Ectodermal cell (in vitro differentiated cells): ENCODE data around the gene CATSPERD. TPM values are rescaled to one million over a fixed set of nuclear protein-coding genes. Genes with fewer than 3 reads are reported as not detected.
A peak's percentile ranks its signal among the peaks of the same experiment; 100 is the strongest.

Source experiments
- H3K27ac ChIP-seq: 2 replicates; pipeline ENCODE4 v1.7.0; 2013; ENCODE audit warnings: mild to moderate bottlenecking, low read depth, low read length; ENCODE audit not compliant: insufficient read depth, poor library complexity, severe bottlenecking
- H3K27me3 ChIP-seq: 2 replicates; pipeline ENCODE4 v1.7.0; 2013; ENCODE audit warnings: mild to moderate bottlenecking, low read length; ENCODE audit not compliant: insufficient read depth, control insufficient read depth, poor library complexity, severe bottlenecking
- H3K36me3 ChIP-seq: one replicate; pipeline ENCODE4 v1.7.0; 2013; ENCODE audit warnings: low read length; ENCODE audit not compliant: control insufficient read depth, insufficient read depth
- H3K4me1 ChIP-seq: one replicate; pipeline ENCODE4 v1.7.0; 2013; ENCODE audit warnings: low read length; ENCODE audit not compliant: control insufficient read depth, insufficient read depth
- H3K4me3 ChIP-seq: 2 replicates; pipeline ENCODE4 v1.7.0; 2013; ENCODE audit warnings: low read depth, low read length, control low read depth; ENCODE audit not compliant: insufficient read depth
- H3K9me3 ChIP-seq: 2 replicates; pipeline ENCODE4 v1.7.0; 2013; ENCODE audit warnings: mild to moderate bottlenecking, low read length, moderate library complexity; ENCODE audit not compliant: control insufficient read depth
- WGBS, 2 experiments: methylation state at CpG; one replicate each; pipeline ENCODE4 v1.1.7; 2013; ENCODE audit warnings: missing lambda C conversion rate in 2 of 2; 5-methylcytosine and 5-hydroxymethylcytosine counted together
- polyA plus RNA-seq, 4 experiments: library from polyadenylated mRNA; stranded (reverse); fragments of 50-300 nt; gene quantifications; one replicate each; pipeline ENCODE4 v1.2.3, GENCODE V29; 2013

CATSPERD gene
- polyA plus RNA-seq (2013, experiment 1 of 4) = not detected
- not detected for polyA plus RNA-seq (2013, experiment 2 of 4)
- not detected for polyA plus RNA-seq (2013, experiment 3 of 4)
- not detected for polyA plus RNA-seq (2013, experiment 4 of 4)

GRCh38 chr19:5719961-5720790 lies at the start of gene CATSPERD, which contains the start of gene LONP1:
Gene CATSPERD (plus strand): TSS chr19:5720637. CDS start chr19:5720738, 101 bp downstream.
Gene LONP1 (minus strand): TSS chr19:5720146. CDS start chr19:5720132, 14 bp downstream.
- Histone ChIP-seq H3K9me3 (no peaks in the 10 kb centered on the region), H3K36me3 (peaks cover 6% of the 10 kb centered on the region), H3K27me3 (no peaks in the 10 kb centered on the region), H3K4me1 (peaks cover 8% of the 10 kb centered on the region), H3K27ac (peak within 1 kb of the TSS; percentile 91), H3K4me3 (peak within 1 kb of the TSS; percentile 73)
- 1% methylated on average over 90 of the region's 90 CpGs for WGBS, 2 experiments

GRCh38 chr19:5671600-5671999 lies 48.8 kb upstream of the CATSPERD start:
- 94% methylated on average over 7 of the region's 7 CpGs for WGBS, 2 experiments
- Histone ChIP-seq H3K27me3 (no peaks in the 10 kb centered on the region), H3K9me3 (no peaks in the 10 kb centered on the region), H3K36me3 (peaks cover 35% of the 10 kb centered on the region), H3K27ac (no peak overlapping the region), H3K4me3 (no peak overlapping the region), H3K4me1 (peaks cover 5% of the 10 kb centered on the region)

- Histone ChIP-seq H3K36me3 (peaks cover 22% of the 10 kb centered on the region), H3K27ac (no peak overlapping the region), H3K27me3 (no peaks in the 10 kb centered on the region), H3K4me3 (no peak overlapping the region), H3K4me1 (peaks cover under 1% of the 10 kb centered on the region), H3K9me3 (no peaks in the 10 kb centered on the region)
- 94 to 96% methylated on average over 13 of the region's 13 CpGs for WGBS, 2 experiments
Observed at GRCh38 chr19:5672708-5673459, 47.6 kb upstream of the CATSPERD start.

GRCh38 chr19:5673752-5674151 lies 46.7 kb upstream of the CATSPERD start:
- 96 to 97% methylated on average over 1 of the region's 1 CpG for WGBS, 2 experiments
- peaks cover 22% of the 10 kb centered on the region for H3K36me3 ChIP-seq

GRCh38 chr19:5674714-5675113 lies 45.7 kb upstream of the CATSPERD start:
- peaks cover 12% of the 10 kb centered on the region for H3K36me3 ChIP-seq

More at GRCh38 chr19:5673752-5674151, 46.7 kb upstream of the CATSPERD start:
- H3K27ac ChIP-seq = no peak overlapping the region
- no peaks in the 10 kb centered on the region for H3K9me3 ChIP-seq
- H3K4me3 ChIP-seq = no peak overlapping the region
- no peaks in the 10 kb centered on the region for H3K27me3 ChIP-seq
- no peaks in the 10 kb centered on the region for H3K4me1 ChIP-seq

GRCh38 chr19:5676105-5676771 lies 44.2 kb upstream of the CATSPERD start:
- H3K27ac ChIP-seq = no peak overlapping the region
- peaks cover 9% of the 10 kb centered on the region for H3K36me3 ChIP-seq
- H3K4me1 ChIP-seq = peaks cover under 1% of the 10 kb centered on the region
- H3K4me3 ChIP-seq = no peak overlapping the region
- 93 to 94% methylated on average over 17 of the region's 17 CpGs for WGBS, 2 experiments
- H3K9me3 ChIP-seq = no peaks in the 10 kb centered on the region
- H3K27me3 ChIP-seq = no peaks in the 10 kb centered on the region

More at GRCh38 chr19:5674714-5675113, 45.7 kb upstream of the CATSPERD start:
- H3K9me3 ChIP-seq = no peaks in the 10 kb centered on the region
- no peak overlapping the region for H3K4me3 ChIP-seq
- no peak overlapping the region for H3K27ac ChIP-seq
- WGBS, 2 experiments = 89 to 94% methylated on average over 5 of the region's 5 CpGs
- H3K27me3 ChIP-seq = no peaks in the 10 kb centered on the region
- H3K4me1 ChIP-seq = no peaks in the 10 kb centered on the region

GRCh38 chr19:5676772-5677105 lies 43.7 kb upstream of the CATSPERD start:
- no peak overlapping the region for H3K27ac ChIP-seq
- H3K9me3 ChIP-seq = no peaks in the 10 kb centered on the region
- WGBS, 2 experiments = 88% methylated on average over 13 of the region's 13 CpGs

GRCh38 chr19:5677136-5677535 lies 43.3 kb upstream of the CATSPERD start:
- WGBS, 2 experiments = 87 to 91% methylated on average over 10 of the region's 10 CpGs
- H3K4me1 ChIP-seq = peaks cover 9% of the 10 kb centered on the region
- no peaks in the 10 kb centered on the region for H3K9me3 ChIP-seq
- H3K36me3 ChIP-seq = peaks cover 3% of the 10 kb centered on the region
- no peak overlapping the region for H3K4me3 ChIP-seq
- no peak overlapping the region for H3K27ac ChIP-seq
- no peaks in the 10 kb centered on the region for H3K27me3 ChIP-seq

More at GRCh38 chr19:5676772-5677105, 43.7 kb upstream of the CATSPERD start:
- H3K36me3 ChIP-seq = peaks cover 5% of the 10 kb centered on the region
- H3K4me1 ChIP-seq = peaks cover 6% of the 10 kb centered on the region
- no peak overlapping the region for H3K4me3 ChIP-seq
- no peaks in the 10 kb centered on the region for H3K27me3 ChIP-seq

- no peaks in the 10 kb centered on the region for H3K27me3 ChIP-seq
- no peak overlapping the region for H3K4me3 ChIP-seq
- H3K27ac ChIP-seq = no peak overlapping the region
- H3K36me3 ChIP-seq = peaks cover 3% of the 10 kb centered on the region
- 94 to 96% methylated on average over 9 of the region's 9 CpGs for WGBS, 2 experiments
- H3K4me1 ChIP-seq = peaks cover 13% of the 10 kb centered on the region
- H3K9me3 ChIP-seq = no peaks in the 10 kb centered on the region
Observed at GRCh38 chr19:5677580-5677979, 42.9 kb upstream of the CATSPERD start.
